GM19238 (cell line): ENCODE data around the gene RUNX2.
A peak's percentile ranks its signal among the peaks of the same experiment; 100 is the strongest.

Source experiments
- DNase-seq: peaks from one replicate; pipeline ENCODE4 v3.0.0; 2011; ENCODE audit warnings: low spot score; ENCODE audit not compliant: insufficient read length

The RUNX2 gene

DNA sequence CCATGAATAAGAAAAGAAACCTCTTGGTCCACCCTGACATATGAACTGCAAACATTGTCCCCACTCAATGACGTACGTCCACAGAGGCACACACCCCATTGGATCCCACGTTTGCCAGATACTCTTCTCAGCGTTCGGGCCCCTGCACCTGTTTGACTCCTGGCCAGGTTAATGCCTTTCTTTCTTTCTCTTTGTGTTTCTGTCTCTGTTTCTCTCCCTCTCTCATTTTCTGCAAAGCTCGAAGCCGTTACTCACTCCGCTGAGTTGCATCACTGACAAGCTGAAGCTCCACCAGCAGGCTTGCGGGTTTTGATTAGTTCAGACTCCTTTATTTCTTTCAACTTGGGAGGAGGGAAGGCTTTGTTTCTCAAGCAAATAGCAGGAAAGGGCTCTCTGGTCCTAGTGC, 185.1 kb downstream of the RUNX2 start:
- no peak for DNase-seq

DNA sequence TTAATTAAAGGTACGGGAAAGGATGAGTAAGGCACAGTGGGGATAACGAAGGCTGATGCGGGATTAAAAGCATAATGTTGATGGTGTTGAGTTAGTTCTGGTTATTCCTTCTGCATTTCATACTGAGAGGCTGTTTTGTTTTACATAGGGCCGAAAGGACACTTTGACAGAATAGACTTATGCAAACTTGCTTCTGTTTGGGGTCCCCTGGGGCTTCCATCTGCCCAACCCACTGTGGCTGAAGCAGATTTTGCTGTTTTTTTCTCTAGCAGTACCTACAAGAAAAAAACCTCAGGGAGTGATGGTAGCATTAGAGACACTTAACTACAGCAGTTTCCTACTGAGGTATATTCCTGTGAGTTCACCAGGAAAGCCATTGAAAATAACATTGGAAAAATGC, 185.7 kb downstream of the RUNX2 start:
- no peak for DNase-seq

DNA sequence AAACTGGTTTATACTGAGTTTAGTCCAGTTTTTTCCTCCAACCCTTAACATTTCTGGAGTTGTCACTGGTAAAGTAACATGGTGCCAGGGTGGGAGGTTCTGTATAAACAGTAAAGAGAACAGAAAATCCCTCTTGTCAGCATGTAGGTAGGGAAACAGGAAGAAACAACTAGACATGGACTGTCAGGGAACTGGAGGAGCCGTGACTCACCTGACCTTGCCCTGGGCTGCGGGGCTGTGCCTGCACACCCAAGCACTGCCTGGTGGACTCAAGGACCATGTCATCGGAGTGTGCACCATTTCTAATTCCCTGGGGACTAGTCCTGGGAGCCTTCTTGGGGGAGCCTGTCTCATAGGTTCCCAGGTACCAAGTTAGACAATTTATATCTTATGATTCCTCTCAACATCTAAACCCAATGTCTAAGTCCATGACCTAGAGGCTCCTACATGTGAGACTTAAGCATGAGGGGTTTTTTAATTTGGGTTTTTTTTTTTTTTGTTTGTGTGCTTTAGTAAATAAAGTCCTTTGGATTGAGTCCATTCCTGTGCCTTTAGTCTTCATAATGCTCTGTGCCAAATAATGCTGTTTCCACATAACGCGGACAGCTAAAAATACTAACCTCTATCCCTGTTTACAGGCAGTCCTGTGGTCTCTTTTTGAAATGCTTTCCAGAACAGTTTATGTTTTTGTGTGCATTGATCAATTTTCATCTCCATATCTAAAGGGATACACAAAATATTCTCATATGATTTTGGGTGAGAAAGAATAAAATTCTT, 186.5 kb downstream of the RUNX2 start:
- no peak for DNase-seq

DNA sequence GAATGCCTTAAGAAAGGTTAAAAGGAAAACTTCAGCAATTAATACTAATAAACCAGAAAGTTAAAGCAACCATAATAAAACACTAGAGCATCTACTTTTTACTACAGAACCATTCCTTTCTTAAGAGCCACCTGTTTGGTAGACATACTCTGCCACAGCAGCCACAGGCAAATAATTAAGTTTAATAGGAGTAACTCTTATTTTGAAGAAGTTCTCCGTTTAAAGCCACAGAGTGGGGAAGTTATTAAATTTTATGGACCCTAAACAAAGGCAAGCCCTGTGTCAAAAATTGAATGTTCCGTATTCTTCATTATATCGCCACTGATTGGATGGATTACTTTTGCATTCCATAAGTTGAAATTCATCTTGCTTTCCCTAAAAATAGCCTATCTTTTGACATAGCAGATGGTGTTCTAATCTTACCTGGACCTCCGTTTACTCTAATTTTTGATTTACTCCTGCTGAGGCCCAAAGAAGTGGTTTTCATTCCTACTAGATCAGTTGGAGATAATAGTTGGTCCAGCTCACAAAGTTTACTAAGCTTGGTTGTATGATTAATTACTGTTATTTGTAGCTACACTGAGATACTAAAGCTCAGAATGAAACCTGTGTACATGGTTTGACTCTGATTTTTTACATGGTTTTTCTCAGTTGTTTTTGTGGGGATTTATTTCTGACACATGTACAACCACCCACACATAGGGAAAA, 190.0 kb downstream of the RUNX2 start:
- DNase-seq: no peak

DNA sequence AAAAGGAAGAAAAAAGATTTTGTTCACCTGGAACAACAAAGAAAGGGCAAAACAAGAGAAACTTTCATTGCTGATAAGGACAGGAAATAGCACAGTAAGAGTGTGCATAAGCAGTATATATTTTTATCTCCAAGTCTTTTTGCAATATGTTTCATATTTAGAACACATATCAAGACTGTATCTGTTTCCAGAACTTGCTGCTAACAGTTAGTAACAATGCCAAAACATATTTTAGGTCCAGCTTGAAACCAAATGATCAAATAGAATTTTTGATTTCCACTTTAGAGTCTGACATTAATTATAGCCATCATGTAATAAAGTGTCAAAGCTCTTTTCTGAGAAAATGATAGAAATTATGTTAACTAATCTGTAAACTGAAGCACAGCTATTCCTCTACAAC, 193.1 kb downstream of the RUNX2 start:
- DNase-seq: no peak

DNA sequence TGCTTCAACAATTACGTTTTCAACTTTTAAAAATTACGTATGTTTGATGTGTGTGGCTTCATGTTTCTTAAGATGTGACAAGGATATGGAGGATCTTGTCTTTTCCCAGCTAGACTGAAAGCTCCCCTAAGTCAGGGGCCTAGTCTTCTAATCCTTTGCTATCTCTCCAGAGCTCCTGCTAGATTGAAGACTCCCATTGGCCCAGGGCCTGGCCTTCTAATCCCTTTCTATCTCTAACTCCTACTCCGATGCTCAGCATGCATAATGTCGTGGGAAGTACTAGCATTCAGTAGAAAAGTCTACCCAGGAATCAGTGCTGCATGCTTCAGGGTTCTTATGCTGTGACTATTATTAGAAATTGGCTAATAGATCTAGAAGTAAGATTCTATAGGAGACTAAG, 194.4 kb downstream of the RUNX2 start:
- DNase-seq: no peak

DNA sequence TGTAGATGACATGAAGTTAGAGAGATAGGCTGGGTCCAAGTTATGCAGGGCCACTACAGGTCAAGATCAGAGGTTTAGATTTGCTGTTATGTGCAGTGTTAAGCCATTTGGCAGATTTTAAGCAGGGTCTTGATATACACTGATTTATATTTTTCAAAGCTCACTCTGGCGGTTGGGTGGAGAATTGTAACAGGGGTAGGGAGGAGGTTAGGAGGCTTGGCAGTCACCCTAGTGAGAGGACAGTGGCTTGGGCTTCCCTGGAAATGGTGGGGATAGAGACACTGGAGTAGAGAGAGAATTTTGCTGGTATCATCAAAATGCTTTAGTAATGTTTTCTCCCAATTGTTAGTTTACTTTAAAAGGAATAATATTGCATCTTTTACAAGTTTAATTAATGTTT, 199.1 kb downstream of the RUNX2 start:
- DNase-seq: no peak

DNA sequence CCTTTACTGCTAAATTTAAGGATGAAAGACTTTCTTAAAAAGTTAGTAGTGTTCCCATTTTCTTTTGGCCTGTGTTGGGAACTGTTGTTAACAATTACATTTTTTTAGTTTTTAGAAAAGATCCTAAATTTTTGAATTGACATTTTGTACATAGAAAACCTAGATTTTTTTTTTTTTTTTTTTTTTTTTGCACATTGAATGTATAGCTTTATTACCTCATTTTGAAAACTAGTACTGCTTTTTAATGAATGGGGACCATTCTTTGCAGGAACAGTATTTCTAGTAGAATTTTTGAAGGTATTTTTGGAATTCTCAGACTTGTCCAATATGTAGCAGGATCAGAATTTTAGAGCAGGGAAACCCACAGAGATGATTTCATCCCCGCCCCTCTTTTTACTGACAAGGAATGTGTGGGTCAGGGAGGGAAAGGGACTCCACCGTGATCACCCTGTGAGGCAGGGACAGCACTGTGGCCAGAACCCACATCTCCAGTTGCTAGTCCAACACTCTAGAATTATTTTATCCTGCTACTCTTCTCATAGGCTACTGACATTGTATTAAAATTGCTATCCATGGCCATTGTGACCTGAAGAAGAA, 204.0 kb downstream of the RUNX2 start:
- no peak for DNase-seq

DNA sequence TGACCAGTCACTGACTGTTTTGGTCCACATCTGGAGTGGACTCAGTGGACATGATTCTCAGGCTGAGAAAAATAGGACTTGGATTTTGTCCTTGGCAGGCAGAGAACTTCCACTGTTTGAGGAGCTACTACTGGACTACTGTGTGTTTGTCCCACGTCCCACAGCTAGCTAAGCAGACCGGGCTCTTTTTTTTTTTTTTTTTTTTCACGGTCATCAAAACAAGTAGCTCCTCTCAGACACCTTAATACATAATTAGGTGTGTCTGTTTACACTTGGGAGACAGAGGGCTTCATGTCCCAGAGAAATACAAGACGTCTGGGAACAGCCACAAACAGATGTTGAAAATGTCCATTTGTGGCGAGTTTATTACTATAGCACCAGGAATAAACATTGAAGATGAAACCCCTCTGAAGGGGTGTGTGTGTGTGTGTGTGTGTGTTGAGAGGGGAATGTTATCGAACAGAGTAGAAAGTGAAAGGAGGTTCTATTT, 204.6 kb downstream of the RUNX2 start:
- no peak for DNase-seq

DNA sequence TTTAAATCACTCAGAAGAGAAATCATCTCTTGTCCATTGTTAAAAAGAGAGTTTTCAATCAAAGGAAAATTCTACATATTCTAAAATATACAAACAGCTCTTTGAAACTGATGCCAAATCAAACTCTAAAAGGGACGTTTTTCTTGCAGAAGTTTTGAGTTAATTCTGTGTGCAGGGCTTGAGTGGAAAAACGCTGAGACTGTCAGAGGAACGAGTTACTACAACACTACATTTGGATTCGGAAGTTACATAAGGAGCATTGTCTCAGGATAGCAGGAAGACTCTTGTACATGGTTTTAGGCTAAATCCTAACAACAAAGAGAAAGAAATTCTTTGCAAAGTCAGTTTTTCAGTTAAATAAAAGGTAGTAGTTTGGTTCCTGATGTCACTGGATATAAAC, 205.3 kb downstream of the RUNX2 start:
- no peak for DNase-seq

DNA sequence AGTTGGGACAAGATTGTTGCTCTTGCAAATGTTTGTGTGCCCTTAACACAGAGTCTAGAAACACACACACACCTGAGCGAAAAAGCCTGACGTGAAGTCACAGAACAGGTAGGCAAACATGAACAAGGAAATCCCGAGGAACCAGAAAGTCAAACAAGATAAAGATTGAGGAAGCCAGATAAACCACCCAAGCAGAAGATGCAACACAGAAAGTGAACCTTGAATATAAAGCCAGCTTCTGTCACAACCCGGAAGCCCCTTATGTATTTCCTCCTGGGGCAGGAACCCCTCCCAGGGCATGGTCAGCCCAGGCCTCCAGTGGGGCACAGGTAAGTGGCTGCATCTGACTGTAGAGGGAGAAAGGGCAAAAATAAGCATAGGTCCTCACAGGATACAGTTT, 207.8 kb downstream of the RUNX2 start:
- no peak for DNase-seq

DNA sequence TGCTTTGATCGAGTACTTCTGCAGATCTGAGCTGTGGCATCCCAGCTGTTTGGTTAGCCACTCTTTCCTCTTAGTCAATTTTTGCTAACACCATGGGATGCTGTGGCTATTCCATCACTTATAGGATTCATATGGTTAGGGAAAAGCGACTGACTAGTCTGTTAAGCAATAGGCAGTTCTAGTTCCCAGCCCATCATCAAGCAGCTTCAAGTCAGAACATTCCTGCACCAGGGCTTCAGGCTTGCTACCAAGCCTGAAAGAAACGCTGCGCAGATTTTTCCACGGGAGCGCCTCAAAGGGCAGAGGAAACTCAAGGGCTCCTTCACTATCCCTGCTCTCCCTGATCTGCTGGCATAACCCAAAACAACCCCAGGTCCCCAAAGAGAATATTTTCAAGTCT, 209.4 kb downstream of the RUNX2 start:
- DNase-seq: no peak

DNA sequence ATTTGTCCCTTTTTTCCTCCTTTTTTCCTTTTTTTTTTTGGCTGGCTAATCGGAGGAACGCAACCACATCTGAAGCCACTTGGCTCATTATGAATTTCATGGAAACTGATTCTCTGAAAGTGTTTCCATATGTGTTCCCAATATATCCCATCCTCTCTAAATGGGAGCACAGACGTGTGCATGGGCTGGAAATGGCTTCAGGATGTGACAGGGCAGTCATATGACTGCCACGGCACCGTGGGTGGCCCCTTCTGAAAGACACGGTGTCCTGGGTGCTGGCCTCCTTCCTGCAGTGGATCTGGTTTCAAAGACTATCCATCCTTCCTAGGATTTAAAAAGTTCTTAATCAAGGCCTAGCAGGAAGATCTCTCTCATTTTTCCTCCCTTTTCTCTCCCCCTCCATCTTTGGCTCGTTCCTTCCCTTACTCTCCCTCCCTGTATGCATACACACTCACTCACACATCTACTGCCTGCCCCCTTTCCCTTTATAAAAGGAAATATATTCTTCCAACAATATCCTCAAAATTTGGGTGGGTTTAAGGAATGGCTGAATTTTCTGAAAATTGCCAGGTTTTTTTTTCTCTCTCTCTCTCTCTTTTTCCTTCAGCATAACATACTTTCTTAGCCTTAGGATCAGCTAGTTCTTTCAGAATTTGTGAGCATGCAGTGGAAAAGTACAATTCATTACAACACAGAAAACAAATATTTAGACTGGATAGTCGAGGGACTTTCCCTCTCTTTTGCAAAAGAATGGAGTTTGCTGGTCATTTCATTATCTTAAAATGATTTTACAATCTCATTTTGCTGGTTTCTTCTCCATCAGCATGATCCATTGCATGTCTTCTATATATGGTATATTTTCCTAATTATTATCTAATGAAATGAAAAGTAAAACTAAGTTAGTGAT, 210.8 kb downstream of the RUNX2 start:
- no peak for DNase-seq

DNA sequence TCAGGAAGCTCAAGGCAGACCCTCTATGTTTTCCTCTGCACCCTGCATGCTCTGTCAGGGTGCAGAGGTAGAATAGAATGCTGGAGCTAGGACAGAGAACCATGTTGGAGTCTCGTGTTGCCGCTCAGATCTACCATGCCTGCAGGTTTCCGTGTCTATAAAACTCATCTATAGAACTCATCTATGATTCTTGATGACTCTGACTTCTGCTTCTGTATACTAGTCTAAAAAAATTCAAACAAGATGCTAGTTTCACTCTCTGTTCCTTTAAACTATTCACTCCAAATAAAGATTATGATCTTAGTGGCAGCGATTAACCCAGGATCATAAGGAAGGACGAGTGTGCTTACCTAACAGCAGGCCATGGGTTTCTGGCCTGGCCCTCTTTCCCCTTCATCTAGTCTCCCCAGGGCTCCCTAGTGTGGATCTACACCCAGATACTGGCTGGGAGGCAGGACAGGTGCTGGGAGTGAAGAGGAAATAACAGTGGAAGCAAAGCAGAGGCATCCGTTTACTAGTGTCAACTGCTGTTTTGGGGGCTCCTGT, 212.3 kb downstream of the RUNX2 start:
- no peak for DNase-seq

DNA sequence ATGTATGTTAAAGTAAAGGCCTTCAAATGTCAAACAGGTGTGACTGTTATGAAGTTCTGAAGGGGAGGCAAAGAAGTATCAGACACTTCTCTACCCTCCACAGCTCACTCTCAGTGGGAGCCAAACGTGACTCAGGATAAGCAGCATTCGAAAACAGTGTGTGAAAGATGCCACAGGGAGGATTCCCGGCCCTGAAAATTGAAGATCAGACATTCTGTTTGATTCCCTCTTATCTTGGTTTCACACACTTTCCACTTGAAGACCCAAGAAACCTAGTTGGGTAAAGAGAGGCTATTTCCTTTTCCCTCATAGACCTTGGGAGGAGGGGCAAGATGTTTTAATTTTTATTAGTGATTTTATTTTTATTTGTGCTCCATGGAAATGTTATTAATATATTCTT, 213.8 kb downstream of the RUNX2 start:
- DNase-seq: no peak

DNA sequence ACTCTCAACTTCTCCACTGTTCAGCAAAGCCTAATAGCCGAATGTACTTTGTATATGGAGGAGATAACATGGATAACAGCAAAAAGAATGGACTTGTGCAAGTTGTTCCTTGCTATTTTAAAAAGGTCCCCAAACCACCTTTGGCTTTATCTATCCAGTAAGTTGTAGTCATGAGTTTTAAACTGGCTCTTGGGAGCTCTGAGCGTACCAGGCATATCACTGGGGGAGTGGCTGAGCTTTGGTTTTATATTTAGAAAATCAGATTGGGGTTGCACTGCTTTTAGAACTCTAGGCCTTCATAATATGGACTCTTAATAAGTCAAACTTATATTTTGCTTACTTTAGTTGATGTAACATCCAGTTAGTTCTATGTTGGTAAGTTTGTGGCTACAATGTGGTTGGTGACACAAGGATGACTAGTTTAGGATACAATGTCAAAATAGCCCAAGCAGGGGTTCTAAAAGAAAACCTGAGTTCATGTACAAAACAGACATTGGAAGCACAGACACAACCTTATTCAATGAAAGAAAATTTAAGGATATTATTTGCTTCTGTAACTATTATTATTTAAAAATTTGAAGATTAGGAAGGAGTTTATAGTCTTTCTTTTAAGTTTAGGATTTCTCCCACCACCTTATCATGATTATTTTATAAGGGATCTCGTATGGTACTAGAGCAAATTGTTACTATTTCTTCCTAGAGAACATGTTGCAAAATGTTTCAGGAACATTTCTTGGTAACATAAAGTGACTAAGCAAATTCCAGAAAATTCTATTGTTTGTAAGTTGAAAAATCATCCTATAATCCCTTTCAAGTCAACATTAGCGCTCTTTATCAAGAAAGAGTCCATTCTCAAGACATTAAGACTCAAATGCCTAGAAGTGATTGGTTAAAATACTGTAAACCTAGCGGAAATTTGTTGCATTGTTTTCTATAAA, 215.4 kb downstream of the RUNX2 start:
- DNase-seq: no peak

DNA sequence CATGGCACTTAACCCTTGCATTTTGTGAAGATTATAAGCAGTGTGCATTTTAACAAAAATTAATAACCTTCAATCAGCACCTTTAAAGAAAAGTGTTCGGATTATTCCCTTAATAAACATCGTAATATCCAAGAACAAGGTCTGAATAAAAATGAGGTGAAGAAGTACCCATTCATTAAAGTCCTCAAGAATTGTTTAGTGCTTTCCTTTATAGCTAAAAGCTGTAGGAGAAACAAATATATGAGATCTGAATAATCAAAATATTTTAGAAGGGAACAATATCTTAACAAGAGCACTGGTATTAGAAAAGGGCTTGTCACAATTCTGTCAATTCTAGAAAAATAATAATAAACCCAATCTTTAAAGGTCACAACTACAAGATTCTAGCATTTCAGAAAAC, 217.3 kb downstream of the RUNX2 start:
- DNase-seq: no peak

DNA sequence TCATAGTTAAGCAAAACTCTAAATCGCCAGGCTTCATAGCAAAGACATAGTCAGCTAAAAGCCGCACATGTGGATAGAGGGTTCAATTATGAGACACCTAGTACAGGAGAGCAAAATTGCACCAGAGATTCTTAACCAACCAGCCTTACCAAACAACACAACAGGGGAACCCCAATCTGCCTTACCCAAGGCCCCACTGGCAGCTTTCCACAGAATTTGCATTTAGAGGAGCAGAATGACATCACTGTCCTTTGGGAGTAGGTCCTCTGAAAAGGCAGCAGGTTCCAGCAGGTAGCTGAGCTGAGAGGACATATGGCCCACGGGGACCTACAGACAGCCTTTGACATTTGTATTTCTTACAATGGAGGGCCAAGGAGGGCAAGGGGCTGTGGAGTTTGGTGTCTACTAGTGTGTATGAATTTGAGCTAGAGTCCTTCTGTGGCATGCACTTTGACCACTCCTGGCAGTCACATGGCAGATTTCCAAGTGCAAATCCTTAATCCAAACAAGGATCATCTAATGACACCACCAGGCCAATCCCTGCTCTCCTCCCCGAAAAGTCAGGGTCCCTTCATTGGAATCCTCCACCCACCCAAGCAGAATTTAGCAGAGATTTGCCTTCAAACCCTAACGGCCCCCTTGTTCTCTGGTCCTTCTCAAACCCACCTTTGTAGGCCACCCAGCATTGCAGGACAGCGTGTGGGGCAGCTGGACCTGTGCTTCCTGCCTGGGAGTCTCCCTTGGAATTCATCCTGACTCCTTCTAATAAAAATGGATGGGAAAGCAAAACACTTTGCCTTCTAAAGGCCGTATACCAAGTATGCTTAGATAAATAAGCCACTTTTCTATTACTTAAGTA, 220.8 kb downstream of the RUNX2 start:
- DNase-seq: peak; percentile 27

DNA sequence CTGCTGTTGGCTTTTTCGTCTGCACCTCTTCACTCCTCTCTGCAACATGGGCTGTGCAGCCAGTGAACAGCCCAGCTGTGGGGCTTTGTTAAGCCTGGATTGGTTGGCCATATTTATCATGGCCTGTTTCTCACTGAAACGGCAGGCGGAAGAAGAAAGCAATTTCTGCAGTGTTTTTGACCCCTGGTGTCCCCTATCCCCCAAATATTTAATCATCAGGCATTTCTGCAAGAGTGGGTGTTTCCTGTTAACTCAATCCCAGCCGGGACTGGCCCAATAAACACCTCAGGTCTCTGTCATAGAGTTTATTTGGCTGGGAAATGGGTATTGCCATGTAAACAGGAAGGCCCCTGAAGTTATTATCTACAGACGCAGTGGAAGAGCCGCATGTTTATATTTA, 224.4 kb downstream of the RUNX2 start:
- no peak for DNase-seq
